ENCODE results near the gene CRYBA2. TPM values are rescaled to one million over a fixed set of nuclear protein-coding genes. Genes with fewer than 3 reads are reported as not detected.

Gene CRYBA2
- total and polyA plus RNA-seq, 2 of the 8 experiments (the other 6 are each of a cell fraction or from before 2014, with no cell fraction given) = not detected

DNA sequence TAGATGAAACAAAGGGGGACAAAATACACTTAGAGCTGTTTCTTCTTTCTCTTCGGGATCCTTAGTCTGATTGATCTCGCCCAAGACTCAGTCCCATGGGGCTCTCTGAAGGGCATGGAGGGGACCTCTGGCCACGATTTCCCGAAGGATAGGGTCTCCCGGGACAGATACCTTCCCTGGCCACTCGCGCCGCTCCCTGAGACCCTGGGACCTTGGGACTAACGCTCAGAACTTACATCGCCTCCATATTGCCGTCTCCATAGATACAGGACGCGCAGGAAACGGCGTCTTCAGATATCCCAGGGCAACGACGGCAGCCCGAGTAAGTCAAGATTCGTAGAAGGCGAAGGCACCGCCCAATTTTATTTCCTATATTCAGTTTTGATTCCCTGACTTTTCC lies 48.0 kb upstream of the CRYBA2 start, which contains the start of gene CFAP65:
CFAP65 (minus strand) TSS at position 265 of the 400 bp plus-strand sequence. CDS start 2,468 bp downstream, outside the sequence.
- POLR2A ChIA-PET (ENCODE audit: partially characterized antibody) = interaction anchor here (0.7 to 1.8 kb wide), 3 partner anchors 10 to 165 kb away, joined by 3 to 4 read pairs (median 4); no protein-coding TSS in a partner anchor
- Histone ChIP-seq H3K27ac (ENCODE audit: low read depth, low read length) (no peak within 1 kb of the TSS), H4K5ac (ENCODE audit: insufficient read length, low read depth, low read length) (no peak within 1 kb of the TSS), H2AFZ (ENCODE audit: low read length) (peak within 1 kb of the TSS; percentile 94), H2BK12ac (ENCODE audit: low read depth, low read length) (no peak within 1 kb of the TSS), H2BK20ac (ENCODE audit: low read length) (no peak within 1 kb of the TSS), H3K23me2 (ENCODE audit: low read depth, low read length) (no peaks in the 10 kb centered on the region; the same call in 1 of the 2 replicates), H2BK5ac (ENCODE audit: low read depth, low read length) (no peak within 1 kb of the TSS), H3K4me2 (ENCODE audit: insufficient read depth in 1 of 2, low read depth in 2 of 2, low read length in 2 of 2) (peak within 1 kb of the TSS; percentile 51 to 95), H3K4me3 (ENCODE audit: extremely low read depth in 1 of 4, insufficient read depth in 2 of 4, low read depth in 3 of 4, low read length in 4 of 4) (peak within 1 kb of the TSS; percentile 52 to 65 (median 60)), H3K18ac (ENCODE audit: extremely low read depth, low read length) (no peak within 1 kb of the TSS), H4K91ac (replicated peaks; ENCODE audit: insufficient read length, low read length) (no peak within 1 kb of the TSS), H3K14ac (ENCODE audit: insufficient read length) (no peak within 1 kb of the TSS), H3K4ac (replicated peaks; ENCODE audit: insufficient read length, low read depth, low read length) (no peak within 1 kb of the TSS), H3K4me1 (replicated peaks in 1 of 4; ENCODE audit: control insufficient read depth in 3 of 4, insufficient read depth in 4 of 4, low read length in 3 of 4) (peaks cover 0 to 3% (median 0%) of the 10 kb centered on the region in 4 experiments; a peak in 1 of 7 replicates), H3K9me3 (ENCODE audit: insufficient read depth in 2 of 2, low read depth in 1 of 2, low read length in 1 of 2) (no peaks in the 10 kb centered on the region), H2BK120ac (replicated peaks; ENCODE audit: low read depth, low read length) (no peak within 1 kb of the TSS), H2AK5ac (ENCODE audit: low read depth, low read length) (no peak within 1 kb of the TSS), H3K79me1 (ENCODE audit: low read depth, low read length) (no peaks in the 10 kb centered on the region), H3K79me2 (ENCODE audit: control insufficient read depth in 1 of 2, insufficient read depth in 2 of 2, low read length in 2 of 2) (no peaks in the 10 kb centered on the region), H2BK15ac (ENCODE audit: low read length) (no peak within 1 kb of the TSS), H4K20me1 (replicated peaks in 1 of 2; ENCODE audit: control insufficient read depth in 1 of 2, insufficient read depth in 2 of 2, low read length in 2 of 2) (peaks cover 0 to 2% of the 10 kb centered on the region in 2 experiments), H3K56ac (replicated peaks; ENCODE audit: insufficient read length, low read depth, low read length) (no peak within 1 kb of the TSS), H4K8ac (ENCODE audit: extremely low read depth, insufficient read depth, low read length) (no peak within 1 kb of the TSS), H3K36me3 (ENCODE audit: control insufficient read depth in 2 of 4, insufficient read depth in 4 of 4, low read length in 3 of 4) (no peaks in the 10 kb centered on the region), H3K9ac (replicated peaks in 1 of 4; ENCODE audit: extremely low read depth in 1 of 4, low read depth in 3 of 4, low read length in 3 of 4) (no peak within 1 kb of the TSS), H3K23ac (ENCODE audit: insufficient read length) (no peak within 1 kb of the TSS), H3K27me3 (replicated peaks in 1 of 4; ENCODE audit: control insufficient read depth in 3 of 4, extremely low read depth in 1 of 4, insufficient read depth in 3 of 4, low read length in 3 of 4) (peaks cover 0 to 5% (median 0%) of the 10 kb centered on the region in 4 experiments; a peak in 1 of 7 replicates)
- DNase-seq (ENCODE audit: low read depth in 1 of 2, low spot score in 2 of 2) (peak in 1 of 2 experiments; percentile 86), FAIRE-seq (peak; percentile 36)
- 3% methylated on average over 21 of the region's 21 CpGs; no CpG with 5 or more reads in 1 of the 2 experiments for WGBS, 2 experiments (ENCODE audit: extremely low coverage in 1 of 2, insufficient coverage in 1 of 2, insufficient read length in 1 of 2, insufficient replicate concordance in 2 of 2, low coverage in 1 of 2, low lambda C conversion rate in 2 of 2, missing lambda C conversion rate in 1 of 2)
- CTCF ChIA-PET (ENCODE audit: partially characterized antibody) = interaction anchor here (0.8 to 62.8 kb wide), 11 partner anchors 4 to 118 kb away, joined by 3 to 1777 read pairs (median 7); partner anchors contain the start of genes CFAP65 and IHH
- no peak for TF ChIP-seq HDAC6 (IDR thresholded peaks at IDR 0.05; ENCODE audit: low read depth, low read length)
- TF ChIP-seq CTBP2 (IDR thresholded peaks at IDR 0.05; ENCODE audit: borderline replicate concordance, insufficient read depth, insufficient read length, low read length) = no peak
- TF ChIP-seq CREB1 (IDR thresholded peaks at IDR 0.05) = no peak
- TF ChIP-seq, protein P1, sequence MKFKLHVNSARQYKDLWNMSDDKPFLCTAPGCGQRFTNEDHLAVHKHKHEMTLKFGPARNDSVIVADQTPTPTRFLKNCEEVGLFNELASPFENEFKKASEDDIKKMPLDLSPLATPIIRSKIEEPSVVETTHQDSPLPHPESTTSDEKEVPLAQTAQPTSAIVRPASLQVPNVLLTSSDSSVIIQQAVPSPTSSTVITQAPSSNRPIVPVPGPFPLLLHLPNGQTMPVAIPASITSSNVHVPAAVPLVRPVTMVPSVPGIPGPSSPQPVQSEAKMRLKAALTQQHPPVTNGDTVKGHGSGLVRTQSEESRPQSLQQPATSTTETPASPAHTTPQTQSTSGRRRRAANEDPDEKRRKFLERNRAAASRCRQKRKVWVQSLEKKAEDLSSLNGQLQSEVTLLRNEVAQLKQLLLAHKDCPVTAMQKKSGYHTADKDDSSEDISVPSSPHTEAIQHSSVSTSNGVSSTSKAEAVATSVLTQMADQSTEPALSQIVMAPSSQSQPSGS (IDR thresholded peaks at IDR 0.05; ENCODE audit: low read length) = no peak
- no peak for TF ChIP-seq TBP (IDR thresholded peaks at IDR 0.05; ENCODE audit: low read depth, low read length)
- no peak for TF ChIP-seq RAD21 (IDR thresholded peaks at IDR 0.05 in 1 of 2, conservative IDR thresholded peaks at IDR 0.05 in 1 of 2; ENCODE audit: low read depth in 2 of 2, low read length in 2 of 2)
- TF ChIP-seq BACH1 (IDR thresholded peaks at IDR 0.05; ENCODE audit: low read length) = no peak
- TF ChIP-seq MAFK (IDR thresholded peaks at IDR 0.05; ENCODE audit: low read depth, low read length) = no peak
- TF ChIP-seq SRF (IDR thresholded peaks at IDR 0.05; ENCODE audit: low read depth, low read length) = no peak
- TF ChIP-seq ZNF274 (IDR thresholded peaks at IDR 0.05; ENCODE audit: borderline replicate concordance, extremely low read depth, low read length) = no peak
- peak; percentile 92 for TF ChIP-seq YY1 (IDR thresholded peaks at IDR 0.05; ENCODE audit: low read depth, low read length)
- TF ChIP-seq KDM4A (IDR thresholded peaks at IDR 0.05; ENCODE audit: low read depth, low read length, severe bottlenecking) = peak; percentile 59
